ENCODE measurements around the gene ARL6IP5.

- no peak for TF ChIP-seq CTCF (conservative IDR thresholded peaks at IDR 0.05; ENCODE audit: low read depth, low read length)
- TF ChIP-seq EZH2 (IDR thresholded peaks at IDR 0.05; ENCODE audit: borderline replicate concordance, low read depth, low read length, poor library complexity, severe bottlenecking) = no peak
Observed at GRCh38 chr3:69095636-69096035, 10.9 kb downstream of the ARL6IP5 start.

Measured in A673 (cell line).